HEK293 (cell line): ENCODE results near the gene GCH1.

ENCODE experiments used
- KLF16 ChIP-seq: fragments of 450-650 bp; formaldehyde crosslinking; IDR thresholded peaks from 2 replicates; pipeline ENCODE4 v1.5.1; 2017; ENCODE audit warnings: missing biosample characterization, missing genetic modification characterization
- SETDB1 ChIP-seq: IDR thresholded peaks from one replicate; pipeline ENCODE4 v1.6.1; 2017; ENCODE audit warnings: mild to moderate bottlenecking, low read length, moderate library complexity, mixed read lengths; ENCODE audit not compliant: insufficient read length
- ZNF138 ChIP-seq: fragments of 450-650 bp; formaldehyde crosslinking; IDR thresholded peaks from 2 replicates; pipeline ENCODE4 v1.5.1; 2016; ENCODE audit warnings: missing biosample characterization, missing genetic modification characterization, borderline replicate concordance
- ZNF274 ChIP-seq, 2 experiments: fragments of 200-500 bp in 1 of 2; fragments of 450-650 bp in 1 of 2; sonication (Bioruptor generic) in 1 of 2; formaldehyde crosslinking in 1 of 2; IDR thresholded peaks; 2 replicates each; pipeline versions ENCODE4 v1.5.1 to v1.6.1; 2014 to 2016; ENCODE audit warnings: borderline replicate concordance in 1 of 2, inconsistent platforms in 1 of 2, low read length in 1 of 2, missing biosample characterization in 1 of 2, missing genetic modification characterization in 1 of 2
- ZNF426 ChIP-seq: fragments of 450-650 bp; formaldehyde crosslinking; IDR thresholded peaks from 2 replicates; pipeline ENCODE4 v1.5.1; 2017; ENCODE audit warnings: missing biosample characterization, missing genetic modification characterization, mild to moderate bottlenecking, inconsistent platforms, moderate library complexity
- ZNF830 ChIP-seq: fragments of 450-650 bp; IDR thresholded peaks from 2 replicates; pipeline ENCODE4 v1.5.0; 2018; ENCODE audit warnings: missing biosample characterization, missing genetic modification characterization, low read depth, mild to moderate bottlenecking, moderate library complexity
- TF ChIP-seq, protein P1 (sequence below): fragments of 450-650 bp; formaldehyde crosslinking; IDR thresholded peaks from 2 replicates; pipeline ENCODE4 v1.5.1; 2016; ENCODE audit warnings: missing biosample characterization, missing genetic modification characterization

DNA sequence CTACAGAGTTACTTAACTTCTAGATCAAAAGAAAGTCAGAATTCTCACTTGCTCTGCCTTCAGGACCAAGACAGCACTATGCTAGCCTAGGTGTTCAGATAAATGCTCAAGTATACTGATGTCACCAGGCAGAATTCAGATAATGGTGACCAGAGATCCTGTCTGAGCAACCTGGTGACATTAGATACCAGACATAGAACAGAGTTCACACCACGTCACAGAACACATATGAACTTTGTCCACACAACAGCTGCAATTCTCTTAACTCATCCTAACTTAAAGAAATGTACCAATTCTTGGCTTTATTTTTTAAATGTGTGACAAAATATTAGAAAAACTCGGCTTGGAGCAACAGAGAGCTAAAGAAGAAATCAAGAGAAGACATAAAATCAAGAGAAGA is 58.1 kb downstream of the GCH1 start:
- TF ChIP-seq SETDB1 (no peak), ZNF830 (tag by site-specific recombination) (no peak), ZNF138 (tag by site-specific recombination) (no peak), KLF16 (tag by site-specific recombination) (no peak), ZNF274 (IDR thresholded peaks at IDR 0.05; ENCODE audit: low read length) (no peak), ZNF274 (tag by site-specific recombination; IDR thresholded peaks at IDR 0.05; ENCODE audit: borderline replicate concordance) (no peak), ZNF426 (tag by site-specific recombination) (no peak)
- TF ChIP-seq, protein P1, sequence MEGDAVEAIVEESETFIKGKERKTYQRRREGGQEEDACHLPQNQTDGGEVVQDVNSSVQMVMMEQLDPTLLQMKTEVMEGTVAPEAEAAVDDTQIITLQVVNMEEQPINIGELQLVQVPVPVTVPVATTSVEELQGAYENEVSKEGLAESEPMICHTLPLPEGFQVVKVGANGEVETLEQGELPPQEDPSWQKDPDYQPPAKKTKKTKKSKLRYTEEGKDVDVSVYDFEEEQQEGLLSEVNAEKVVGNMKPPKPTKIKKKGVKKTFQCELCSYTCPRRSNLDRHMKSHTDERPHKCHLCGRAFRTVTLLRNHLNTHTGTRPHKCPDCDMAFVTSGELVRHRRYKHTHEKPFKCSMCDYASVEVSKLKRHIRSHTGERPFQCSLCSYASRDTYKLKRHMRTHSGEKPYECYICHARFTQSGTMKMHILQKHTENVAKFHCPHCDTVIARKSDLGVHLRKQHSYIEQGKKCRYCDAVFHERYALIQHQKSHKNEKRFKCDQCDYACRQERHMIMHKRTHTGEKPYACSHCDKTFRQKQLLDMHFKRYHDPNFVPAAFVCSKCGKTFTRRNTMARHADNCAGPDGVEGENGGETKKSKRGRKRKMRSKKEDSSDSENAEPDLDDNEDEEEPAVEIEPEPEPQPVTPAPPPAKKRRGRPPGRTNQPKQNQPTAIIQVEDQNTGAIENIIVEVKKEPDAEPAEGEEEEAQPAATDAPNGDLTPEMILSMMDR (tag by site-specific recombination): no peak
